HG02981 (cell line): Measurements from ENCODE around the gene RHOD.

ENCODE experiments used
- ATAC-seq: cut with Tn5 transposase; IDR thresholded peaks from one replicate; pipeline ENCODE4 v1.9.1; 2021; ENCODE audit warnings: mild to moderate bottlenecking, moderate library complexity; ENCODE audit not compliant: unreplicated experiment

The RHOD gene

DNA sequence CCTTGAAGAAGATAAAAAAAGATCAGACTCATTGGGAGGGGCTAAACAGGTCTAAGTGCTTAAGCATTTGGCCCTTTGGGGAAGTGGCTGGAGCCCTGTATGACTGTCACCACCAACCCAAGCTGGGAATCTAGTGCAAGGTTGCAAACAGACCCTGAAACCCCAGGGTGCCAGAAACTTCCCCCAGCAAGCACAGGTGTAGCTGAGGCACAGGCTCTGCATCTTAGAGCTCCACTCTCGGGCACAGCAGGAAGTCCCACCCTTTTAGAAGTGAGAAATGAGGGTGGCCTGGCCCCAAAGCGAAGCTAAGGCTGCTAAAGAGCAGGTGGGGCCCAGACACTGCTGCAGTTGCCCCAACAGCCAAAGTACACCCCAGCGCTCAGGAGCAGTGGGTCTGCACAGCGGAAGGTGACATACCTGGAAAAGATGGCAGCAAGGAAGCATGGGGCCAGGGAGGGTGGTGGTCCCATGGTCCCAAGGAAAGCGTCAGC lies 56.6 kb downstream of the RHOD start:
- ATAC-seq, result no peak

DNA sequence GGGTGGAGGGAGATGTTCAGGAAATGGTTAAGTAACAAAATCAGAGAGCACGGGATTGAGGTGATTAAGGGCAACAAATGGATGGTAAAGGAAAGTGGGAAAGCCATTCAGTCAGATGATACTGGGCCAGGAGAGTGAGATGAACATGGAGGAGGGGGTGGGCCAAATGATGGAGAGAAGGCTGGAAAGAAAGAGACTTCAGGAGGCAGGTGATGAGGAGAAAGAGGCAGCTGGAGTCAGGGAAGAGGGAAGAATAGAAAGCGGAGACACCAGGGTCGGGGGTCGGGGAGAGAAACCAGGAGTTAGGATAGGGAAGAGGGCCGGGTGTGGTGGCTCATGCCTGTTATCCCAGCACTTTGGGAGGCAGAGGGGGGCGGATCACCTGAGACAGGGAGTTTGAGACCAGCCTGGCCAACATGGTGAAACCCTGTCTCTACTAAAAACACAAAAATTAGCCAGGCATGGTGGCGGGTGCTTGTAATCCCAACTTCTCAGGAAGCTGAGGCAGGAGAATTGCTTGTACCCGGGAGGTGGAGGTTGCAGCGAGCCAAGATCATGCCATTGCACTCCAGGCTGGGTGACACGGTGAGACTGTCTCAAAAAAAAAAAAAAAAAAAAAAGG lies 57.7 kb downstream of the RHOD start:
- ATAC-seq, result no peak

DNA sequence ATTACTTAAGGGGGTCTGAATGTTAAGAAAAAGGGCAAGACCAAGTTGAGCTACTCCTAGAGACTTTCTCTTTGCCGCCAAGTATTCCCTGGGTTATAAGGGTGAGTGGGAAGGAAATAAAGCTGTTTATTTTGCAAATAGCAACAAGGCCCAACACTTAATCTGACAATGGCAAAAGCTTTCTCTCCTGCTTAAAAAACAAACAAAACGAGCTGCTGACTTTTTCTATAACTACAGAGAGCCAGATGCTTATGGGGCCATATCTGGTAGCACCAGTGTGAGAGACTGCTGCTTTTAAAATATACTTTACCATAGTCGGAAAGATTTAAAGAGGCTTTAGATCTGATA lies 60.1 kb downstream of the RHOD start:
- ATAC-seq, result no peak

DNA sequence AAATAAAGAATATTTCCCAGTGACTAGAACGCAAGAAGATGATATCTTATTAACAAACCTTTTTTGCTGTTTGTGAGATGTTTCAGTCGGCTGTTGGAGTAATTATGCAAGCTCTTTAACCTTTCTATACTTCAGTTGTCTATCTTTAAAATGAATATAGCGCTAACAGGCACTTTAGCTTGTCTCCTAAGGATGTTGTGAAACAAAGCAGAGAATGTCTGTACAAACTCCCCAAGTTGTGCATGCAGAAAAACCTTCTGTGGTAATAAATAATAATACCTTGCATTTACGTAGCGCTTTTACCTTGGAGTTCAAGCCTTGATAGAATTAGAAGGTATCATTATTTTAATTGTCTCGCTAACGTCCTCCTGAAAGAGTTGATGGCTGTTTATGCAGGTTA lies 60.5 kb downstream of the RHOD start:
- no peak for ATAC-seq

DNA sequence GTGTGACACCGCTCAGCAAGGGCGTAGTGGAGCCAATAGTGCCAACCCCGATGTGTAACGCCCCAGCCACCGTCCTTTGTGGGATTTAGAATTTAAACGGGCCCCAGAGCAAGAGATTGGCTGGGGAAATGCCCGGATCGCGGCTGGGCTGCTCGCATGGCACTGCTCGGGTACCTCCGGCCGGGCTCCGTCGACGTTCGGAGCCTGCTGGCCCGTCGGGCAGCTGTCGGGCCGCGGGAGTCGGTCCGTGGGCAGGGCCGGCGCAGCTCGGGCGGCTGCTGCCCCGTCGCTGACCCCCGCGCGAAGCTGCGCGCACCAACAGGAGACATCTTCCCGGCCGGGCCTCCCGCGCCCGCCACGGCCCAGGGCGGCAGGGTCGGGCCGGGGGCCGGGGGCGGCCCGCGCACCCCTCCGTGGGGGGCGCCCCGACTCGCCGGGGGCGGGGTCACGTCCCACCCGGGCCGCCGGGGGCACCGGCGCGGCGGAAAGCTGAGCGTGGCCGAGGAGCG lies 61.1 kb downstream of the RHOD start:
- no peak for ATAC-seq

DNA sequence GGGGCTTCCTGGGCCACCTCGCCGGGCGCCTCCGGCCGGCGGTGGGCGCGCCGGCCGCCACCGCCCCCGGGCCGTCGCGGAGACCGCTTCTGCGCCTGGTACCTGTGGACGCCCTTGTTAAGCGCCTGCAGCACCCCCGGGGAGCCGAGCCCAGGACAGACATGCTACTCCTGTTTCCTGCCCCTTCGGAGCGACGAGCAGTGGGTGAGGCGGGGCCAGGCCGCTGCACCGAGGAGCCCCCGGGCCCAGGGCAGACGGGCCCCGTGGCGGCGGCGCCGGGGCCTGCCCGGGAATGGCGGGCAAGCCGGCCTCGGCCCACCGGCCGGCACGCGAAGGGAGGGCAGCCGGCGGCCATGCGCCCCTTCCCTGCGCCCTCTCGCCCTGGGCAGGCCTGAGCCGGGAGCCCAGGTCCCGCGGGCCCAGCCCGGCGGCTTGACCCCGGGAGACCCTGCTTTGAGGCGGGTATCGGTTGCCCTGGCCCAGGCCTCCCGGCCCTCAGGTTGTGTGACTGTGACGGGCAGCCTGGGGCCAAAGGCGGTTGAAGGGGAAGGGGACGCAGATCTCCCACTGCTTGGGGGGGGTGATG lies 61.6 kb downstream of the RHOD start:
- ATAC-seq, result peak; percentile 12

DNA sequence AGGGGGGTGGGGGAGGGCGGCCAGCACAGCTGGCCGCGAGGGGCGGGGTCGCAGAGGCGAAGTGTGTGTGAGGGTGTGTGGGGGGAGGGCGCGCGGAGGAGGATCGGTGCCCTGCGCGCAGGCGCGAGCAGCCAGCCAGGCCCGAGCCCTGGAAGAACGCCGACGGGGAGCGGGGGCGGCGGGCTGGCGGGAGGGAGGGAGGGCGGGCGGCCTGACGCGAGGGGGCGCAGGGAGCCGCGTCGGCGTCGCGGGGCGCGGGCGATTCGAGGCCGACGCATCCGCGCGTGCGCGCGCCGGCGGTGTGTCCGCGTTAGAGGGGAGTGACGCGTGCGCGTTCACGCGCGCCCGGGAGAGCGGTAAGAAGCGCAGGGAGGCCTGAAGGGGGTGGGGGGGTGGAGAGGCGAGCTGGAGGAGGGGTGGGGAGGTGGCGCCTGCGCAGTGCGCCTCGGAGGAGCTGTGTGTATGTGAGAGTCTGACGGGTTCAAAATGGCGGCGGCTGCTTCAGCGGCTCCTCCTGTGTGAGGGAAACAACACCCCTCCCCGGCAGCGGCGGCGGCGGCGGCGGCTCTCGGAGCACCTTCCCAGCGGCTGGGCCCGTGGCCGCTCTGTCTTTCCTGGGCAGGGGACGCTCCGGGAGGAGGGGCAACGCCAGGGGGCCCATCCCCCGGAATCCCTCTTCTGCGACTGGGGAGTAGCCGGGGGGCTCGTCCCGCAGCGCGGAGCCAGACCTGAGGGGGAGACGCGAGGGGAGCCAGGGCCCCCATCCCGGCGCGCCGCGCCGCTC lies 62.3 kb downstream of the RHOD start, which contains the start of gene KDM2A:
Gene KDM2A (plus strand): TSS at position 463 of the 784 bp plus-strand sequence. CDS start 2,054 bp downstream, outside the sequence.
- peak; percentile 67 for ATAC-seq

DNA sequence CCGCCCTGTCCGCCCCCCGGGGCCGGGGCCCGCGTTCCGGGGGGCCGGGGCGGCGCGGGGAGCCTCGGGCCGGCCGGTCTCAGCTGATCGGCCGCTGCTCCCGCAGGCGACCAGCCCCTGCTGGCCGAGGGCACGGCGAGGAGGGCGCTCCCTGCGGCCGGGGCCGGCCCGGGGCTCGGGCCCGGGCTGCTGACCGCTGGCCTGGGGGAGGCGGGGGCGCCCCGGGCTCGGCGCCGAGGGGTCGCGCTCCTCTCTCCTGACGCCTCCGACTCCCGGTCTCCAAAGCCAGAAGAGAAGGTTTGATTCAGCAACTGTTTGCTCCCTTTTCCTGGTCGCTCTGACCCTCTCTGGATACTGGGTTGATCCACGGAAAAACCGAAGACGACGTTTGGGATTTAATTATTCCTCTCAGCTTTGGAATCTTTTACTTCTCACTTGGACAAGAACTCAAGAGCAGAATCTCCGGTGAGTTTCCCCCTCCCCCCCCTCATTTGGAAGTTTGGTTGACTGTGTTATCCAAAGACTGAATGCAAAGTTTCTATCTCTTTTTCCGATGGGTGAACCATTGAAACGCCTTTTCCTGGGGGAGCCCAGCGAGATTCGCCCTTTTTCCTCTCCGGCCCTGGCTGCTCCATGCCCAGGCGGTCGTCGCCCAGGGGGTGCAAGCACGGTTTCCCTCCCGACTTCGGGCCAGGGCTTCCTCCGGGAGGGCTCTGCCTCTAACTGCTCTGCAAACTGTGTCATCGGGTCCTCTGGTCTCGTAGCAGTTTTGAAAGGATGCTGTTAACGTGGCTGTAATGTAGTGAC lies 63.1 kb downstream of the RHOD start:
- peak; percentile 7 for ATAC-seq

DNA sequence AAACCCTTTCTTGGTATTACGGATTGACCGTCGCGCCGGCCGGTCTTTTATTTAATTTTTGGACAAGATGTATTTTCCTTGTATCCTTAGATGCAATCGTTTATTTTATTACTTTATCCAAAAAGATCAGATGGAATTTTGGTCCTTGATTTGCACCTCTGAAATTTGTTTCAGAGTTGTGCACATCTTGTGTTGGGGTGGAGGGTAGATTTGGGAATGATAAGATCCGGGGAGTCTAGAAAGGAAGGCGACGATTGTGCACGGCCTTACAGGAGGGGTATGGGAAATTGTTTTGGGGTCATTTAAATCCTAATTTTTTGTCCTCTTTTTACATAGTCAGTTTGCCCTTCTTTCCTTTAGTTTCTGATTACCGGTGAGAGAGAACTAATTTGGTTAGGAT lies 63.8 kb downstream of the RHOD start:
- no peak for ATAC-seq

DNA sequence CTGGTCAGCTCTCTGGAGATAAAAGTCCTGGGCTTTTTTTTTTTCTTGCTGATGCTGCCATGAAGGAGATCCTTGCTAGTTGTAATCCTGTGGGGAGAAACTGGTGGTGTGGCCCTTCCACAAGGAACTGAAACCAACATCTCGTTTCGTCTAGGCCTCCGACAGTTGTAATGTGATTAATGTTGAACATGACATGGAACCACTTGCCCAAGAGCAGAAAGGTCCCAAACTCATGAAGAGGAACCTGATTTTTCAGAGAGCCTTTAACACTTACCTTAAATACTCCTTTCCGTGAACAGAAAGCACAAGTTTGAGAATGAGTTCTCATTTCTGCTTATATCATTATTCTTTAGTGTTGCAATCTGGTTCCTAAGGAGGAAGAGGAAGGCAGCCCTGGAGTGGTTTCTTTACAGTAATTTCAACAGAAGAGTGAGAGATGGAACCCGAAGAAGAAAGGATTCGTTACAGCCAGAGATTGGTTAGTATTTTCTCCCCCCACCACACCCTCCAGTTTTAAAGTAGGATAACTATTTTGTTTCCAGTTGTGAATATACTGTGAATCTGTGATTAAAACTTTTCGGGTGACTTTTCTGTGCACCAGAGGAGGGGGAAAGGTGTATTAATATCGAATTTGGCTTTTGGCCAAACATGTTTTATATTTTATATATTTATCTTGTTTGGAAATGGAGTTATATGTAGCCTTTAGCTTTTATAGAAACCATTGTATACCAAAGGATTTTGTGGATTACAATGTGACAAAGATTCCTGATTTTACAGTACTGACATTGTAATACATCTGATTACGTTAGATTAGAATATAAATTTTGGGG lies 64.4 kb downstream of the RHOD start:
- ATAC-seq, result no peak
